ENCODE measurements around the gene DEPDC1B.

Gene DEPDC1B

DNA sequence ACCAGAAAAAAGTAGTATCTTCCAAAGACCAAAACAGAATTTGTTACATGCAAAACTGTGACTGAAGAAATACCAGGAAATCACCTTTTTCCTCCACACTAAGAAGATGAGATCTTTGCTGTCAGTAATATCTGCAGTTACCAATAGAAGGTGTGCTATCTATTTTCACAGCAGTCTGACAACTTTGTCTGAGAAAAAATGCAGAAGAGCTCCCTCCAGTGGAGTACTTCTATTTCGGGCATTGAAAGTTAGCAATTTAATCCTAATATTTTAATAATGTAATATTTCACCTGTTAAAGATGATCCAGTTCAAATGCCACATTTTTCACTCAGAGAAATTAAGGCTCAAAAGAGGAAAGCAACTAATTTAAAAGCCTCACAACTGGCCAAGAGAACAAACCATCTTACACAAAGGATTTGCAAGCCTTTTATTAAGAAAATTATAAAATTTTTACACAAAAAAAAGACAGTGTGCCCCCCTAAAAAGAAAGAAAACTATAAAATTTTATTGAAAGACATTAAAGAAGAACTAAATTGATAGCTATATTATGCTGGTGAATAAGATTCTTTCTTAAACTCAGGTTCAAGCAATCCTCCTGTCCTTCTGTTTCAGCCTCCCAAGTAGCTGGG lies 50.6 kb downstream of the DEPDC1B start:
- H3K4me3 ChIP-seq (ENCODE audit: insufficient read depth, low read depth, low read length), result no peak overlapping the region
- WGBS, 2 experiments, result no CpG with 5 or more reads among the region's 1 CpG
- no peak overlapping the region for H3K27ac ChIP-seq (ENCODE audit: insufficient read depth, low read depth, low read length, poor library complexity, severe bottlenecking)
- no peaks in the 10 kb centered on the region for H3K4me1 ChIP-seq (ENCODE audit: control insufficient read depth, insufficient read depth, low read length)
- no peaks in the 10 kb centered on the region for H3K9me3 ChIP-seq (ENCODE audit: control insufficient read depth, low read length)
- H3K27me3 ChIP-seq (ENCODE audit: control insufficient read depth, insufficient read depth, low read length, poor library complexity, severe bottlenecking), result no peaks in the 10 kb centered on the region
- H3K36me3 ChIP-seq (ENCODE audit: control insufficient read depth, insufficient read depth, low read length), result peaks cover 6% of the 10 kb centered on the region

DNA sequence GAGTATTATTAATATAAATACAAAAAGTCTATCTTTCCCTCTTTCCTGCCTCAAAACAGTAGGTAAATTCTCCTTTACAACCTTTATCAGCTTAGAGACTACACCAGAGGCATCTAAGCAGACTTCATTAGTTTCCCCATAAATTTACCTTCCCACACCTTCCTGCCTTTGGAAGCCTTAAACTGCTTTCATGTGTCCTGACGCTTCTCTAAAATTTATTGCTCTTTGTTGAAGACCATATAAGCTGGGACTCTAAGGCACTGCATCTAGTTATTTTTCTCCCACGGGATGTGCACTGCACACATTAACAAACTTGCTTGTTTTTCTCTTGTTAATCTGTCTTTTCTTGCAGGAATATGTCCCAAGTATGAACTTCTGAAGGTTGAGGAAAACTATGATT lies 51.8 kb downstream of the DEPDC1B start:
- H3K36me3 ChIP-seq (ENCODE audit: control insufficient read depth, insufficient read depth, low read length), result peaks cover 14% of the 10 kb centered on the region
- H3K27me3 ChIP-seq (ENCODE audit: control insufficient read depth, insufficient read depth, low read length, poor library complexity, severe bottlenecking), result no peaks in the 10 kb centered on the region
- no peak overlapping the region for H3K27ac ChIP-seq (ENCODE audit: insufficient read depth, low read depth, low read length, poor library complexity, severe bottlenecking)
- no peak overlapping the region for H3K4me3 ChIP-seq (ENCODE audit: insufficient read depth, low read depth, low read length)
- no peaks in the 10 kb centered on the region for H3K9me3 ChIP-seq (ENCODE audit: control insufficient read depth, low read length)
- no peaks in the 10 kb centered on the region for H3K4me1 ChIP-seq (ENCODE audit: control insufficient read depth, insufficient read depth, low read length)
- WGBS, 2 experiments, result 94 to 97% methylated on average over 2 of the region's 2 CpGs

GRCh38 chr5:60640901-60641300 lies 59.1 kb downstream of the DEPDC1B start:
- no peaks in the 10 kb centered on the region for H3K27me3 ChIP-seq (ENCODE audit: control insufficient read depth, insufficient read depth, low read length, poor library complexity, severe bottlenecking)
- WGBS, 2 experiments, result 92 to 100% methylated on average over 1 of the region's 1 CpG
- H3K36me3 ChIP-seq (ENCODE audit: control insufficient read depth, insufficient read depth, low read length), result peaks cover 33% of the 10 kb centered on the region
- no peaks in the 10 kb centered on the region for H3K9me3 ChIP-seq (ENCODE audit: control insufficient read depth, low read length)
- H3K27ac ChIP-seq (ENCODE audit: insufficient read depth, low read depth, low read length, poor library complexity, severe bottlenecking), result no peak overlapping the region
- no peaks in the 10 kb centered on the region for H3K4me1 ChIP-seq (ENCODE audit: control insufficient read depth, insufficient read depth, low read length)
- H3K4me3 ChIP-seq (ENCODE audit: insufficient read depth, low read depth, low read length), result no peak overlapping the region

GRCh38 chr5:60639544-60639943 lies 60.4 kb downstream of the DEPDC1B start:
- Histone ChIP-seq H3K4me3 (ENCODE audit: insufficient read depth, low read depth, low read length) (no peak overlapping the region), H3K27me3 (ENCODE audit: control insufficient read depth, insufficient read depth, low read length, poor library complexity, severe bottlenecking) (no peaks in the 10 kb centered on the region), H3K9me3 (ENCODE audit: control insufficient read depth, low read length) (no peaks in the 10 kb centered on the region), H3K27ac (ENCODE audit: insufficient read depth, low read depth, low read length, poor library complexity, severe bottlenecking) (no peak overlapping the region), H3K36me3 (ENCODE audit: control insufficient read depth, insufficient read depth, low read length) (peaks cover 33% of the 10 kb centered on the region), H3K4me1 (ENCODE audit: control insufficient read depth, insufficient read depth, low read length) (no peaks in the 10 kb centered on the region)
- 86 to 88% methylated on average over 1 of the region's 1 CpG for WGBS, 2 experiments

- H3K27ac ChIP-seq (ENCODE audit: insufficient read depth, low read depth, low read length, poor library complexity, severe bottlenecking), result no peak overlapping the region
- peaks cover 22% of the 10 kb centered on the region for H3K36me3 ChIP-seq (ENCODE audit: control insufficient read depth, insufficient read depth, low read length)
- no peaks in the 10 kb centered on the region for H3K9me3 ChIP-seq (ENCODE audit: control insufficient read depth, low read length)
- H3K4me3 ChIP-seq (ENCODE audit: insufficient read depth, low read depth, low read length), result no peak overlapping the region
- H3K4me1 ChIP-seq (ENCODE audit: control insufficient read depth, insufficient read depth, low read length), result no peaks in the 10 kb centered on the region
- no peaks in the 10 kb centered on the region for H3K27me3 ChIP-seq (ENCODE audit: control insufficient read depth, insufficient read depth, low read length, poor library complexity, severe bottlenecking)
These were observed 61.7 kb downstream of the DEPDC1B start for GRCh38 chr5:60638300-60638699.

DNA sequence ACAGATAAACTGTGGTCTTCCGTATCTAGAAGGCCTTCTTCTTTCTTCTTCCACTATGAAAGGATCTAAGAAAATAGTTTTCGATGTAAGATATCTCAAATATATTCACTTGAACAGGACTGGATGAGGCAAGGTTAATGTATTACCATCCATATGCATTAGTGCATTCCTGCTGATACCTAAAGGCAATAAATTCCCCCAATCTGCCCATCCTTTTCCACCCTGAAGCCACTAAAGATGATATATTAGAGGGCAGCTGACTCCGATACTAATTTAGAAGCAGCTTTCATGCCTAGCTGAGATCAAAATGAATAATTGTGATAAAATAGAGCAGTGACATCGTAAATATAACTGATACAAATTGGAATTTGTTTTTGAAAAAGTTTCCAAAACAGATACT lies 63.3 kb downstream of the DEPDC1B start:
- Histone ChIP-seq H3K4me1 (ENCODE audit: control insufficient read depth, insufficient read depth, low read length) (no peaks in the 10 kb centered on the region), H3K36me3 (ENCODE audit: control insufficient read depth, insufficient read depth, low read length) (peaks cover 23% of the 10 kb centered on the region), H3K27ac (ENCODE audit: insufficient read depth, low read depth, low read length, poor library complexity, severe bottlenecking) (no peak overlapping the region), H3K4me3 (ENCODE audit: insufficient read depth, low read depth, low read length) (no peak overlapping the region), H3K9me3 (ENCODE audit: control insufficient read depth, low read length) (no peaks in the 10 kb centered on the region), H3K27me3 (ENCODE audit: control insufficient read depth, insufficient read depth, low read length, poor library complexity, severe bottlenecking) (no peaks in the 10 kb centered on the region)
- WGBS, 2 experiments, result 90 to 100% methylated on average over 1 to 3 of the region's 4 CpGs

- WGBS, 2 experiments, result 92 to 94% methylated on average over 1 of the region's 1 CpG
- Histone ChIP-seq H3K4me3 (ENCODE audit: insufficient read depth, low read depth, low read length) (no peak overlapping the region), H3K27me3 (ENCODE audit: control insufficient read depth, insufficient read depth, low read length, poor library complexity, severe bottlenecking) (no peaks in the 10 kb centered on the region), H3K9me3 (ENCODE audit: control insufficient read depth, low read length) (no peaks in the 10 kb centered on the region), H3K4me1 (ENCODE audit: control insufficient read depth, insufficient read depth, low read length) (no peaks in the 10 kb centered on the region), H3K36me3 (ENCODE audit: control insufficient read depth, insufficient read depth, low read length) (peaks cover 25% of the 10 kb centered on the region), H3K27ac (ENCODE audit: insufficient read depth, low read depth, low read length, poor library complexity, severe bottlenecking) (no peak overlapping the region)
These were observed 64.0 kb downstream of the DEPDC1B start for GRCh38 chr5:60636001-60636400.

GRCh38 chr5:60634051-60634450 lies 65.9 kb downstream of the DEPDC1B start:
- H3K4me3 ChIP-seq (ENCODE audit: insufficient read depth, low read depth, low read length), result no peak overlapping the region
- no peaks in the 10 kb centered on the region for H3K27me3 ChIP-seq (ENCODE audit: control insufficient read depth, insufficient read depth, low read length, poor library complexity, severe bottlenecking)
- no peaks in the 10 kb centered on the region for H3K4me1 ChIP-seq (ENCODE audit: control insufficient read depth, insufficient read depth, low read length)
- peaks cover 24% of the 10 kb centered on the region for H3K36me3 ChIP-seq (ENCODE audit: control insufficient read depth, insufficient read depth, low read length)
- WGBS, 2 experiments, result 93 to 98% methylated on average over 6 of the region's 6 CpGs
- no peak overlapping the region for H3K27ac ChIP-seq (ENCODE audit: insufficient read depth, low read depth, low read length, poor library complexity, severe bottlenecking)
- H3K9me3 ChIP-seq (ENCODE audit: control insufficient read depth, low read length), result no peaks in the 10 kb centered on the region

DNA sequence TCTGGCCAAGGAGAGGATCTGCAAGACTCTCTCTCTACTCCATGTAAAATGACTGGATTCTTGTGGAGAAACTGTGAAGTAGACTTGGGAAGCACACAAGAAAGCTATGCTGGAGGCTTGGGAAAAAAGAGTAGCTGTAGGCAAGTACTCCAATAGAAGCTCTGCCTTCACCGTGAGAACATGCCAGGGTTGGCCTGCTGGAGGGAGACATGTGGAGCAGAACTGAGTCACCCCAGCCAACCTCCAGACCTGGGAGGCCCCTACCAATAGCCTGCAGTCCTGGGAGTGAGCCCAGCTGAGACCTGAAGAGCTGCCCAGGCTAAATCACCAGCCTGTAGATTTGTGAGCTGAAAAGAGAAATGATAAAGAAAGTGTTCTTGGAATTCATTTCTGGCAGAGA lies 66.6 kb downstream of the DEPDC1B start:
- Histone ChIP-seq H3K4me3 (ENCODE audit: insufficient read depth, low read depth, low read length) (no peak overlapping the region), H3K36me3 (ENCODE audit: control insufficient read depth, insufficient read depth, low read length) (peaks cover 20% of the 10 kb centered on the region), H3K9me3 (ENCODE audit: control insufficient read depth, low read length) (no peaks in the 10 kb centered on the region), H3K27ac (ENCODE audit: insufficient read depth, low read depth, low read length, poor library complexity, severe bottlenecking) (no peak overlapping the region), H3K4me1 (ENCODE audit: control insufficient read depth, insufficient read depth, low read length) (no peaks in the 10 kb centered on the region), H3K27me3 (ENCODE audit: control insufficient read depth, insufficient read depth, low read length, poor library complexity, severe bottlenecking) (no peaks in the 10 kb centered on the region)
- 94 to 98% methylated on average over 1 of the region's 1 CpG for WGBS, 2 experiments

GRCh38 chr5:60632153-60632552 lies 67.8 kb downstream of the DEPDC1B start:
- 95 to 96% methylated on average over 11 of the region's 11 CpGs for WGBS, 2 experiments
- Histone ChIP-seq H3K4me1 (ENCODE audit: control insufficient read depth, insufficient read depth, low read length) (no peaks in the 10 kb centered on the region), H3K27me3 (ENCODE audit: control insufficient read depth, insufficient read depth, low read length, poor library complexity, severe bottlenecking) (no peaks in the 10 kb centered on the region), H3K27ac (ENCODE audit: insufficient read depth, low read depth, low read length, poor library complexity, severe bottlenecking) (no peak overlapping the region), H3K4me3 (ENCODE audit: insufficient read depth, low read depth, low read length) (no peak overlapping the region), H3K36me3 (ENCODE audit: control insufficient read depth, insufficient read depth, low read length) (peaks cover 12% of the 10 kb centered on the region), H3K9me3 (ENCODE audit: control insufficient read depth, low read length) (no peaks in the 10 kb centered on the region)

DNA sequence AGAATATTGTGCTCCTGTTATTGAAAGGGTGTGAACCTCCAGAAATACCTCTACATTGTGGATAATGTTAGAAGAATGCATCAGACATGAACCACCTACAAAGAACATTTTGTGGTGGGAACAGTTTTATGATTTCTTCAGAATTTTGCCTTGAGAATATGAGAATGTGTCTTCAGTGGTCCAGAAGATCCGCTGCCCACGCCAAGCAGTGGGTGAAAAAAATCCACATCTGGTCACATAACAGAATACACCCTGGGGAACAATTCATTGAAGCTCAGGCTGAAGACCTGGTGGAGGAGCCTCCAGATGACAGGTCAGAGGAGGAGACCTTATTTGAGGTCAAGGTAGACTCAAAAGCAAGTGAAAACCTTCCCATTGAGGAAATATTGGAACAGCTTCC lies 69.1 kb downstream of the DEPDC1B start:
- WGBS, 2 experiments, result 94 to 98% methylated on average over 2 of the region's 2 CpGs

More for the DNA sequence above, 69.1 kb downstream of the DEPDC1B start:
- Histone ChIP-seq H3K4me3 (ENCODE audit: insufficient read depth, low read depth, low read length) (no peak overlapping the region), H3K9me3 (ENCODE audit: control insufficient read depth, low read length) (no peaks in the 10 kb centered on the region), H3K36me3 (ENCODE audit: control insufficient read depth, insufficient read depth, low read length) (peaks cover 12% of the 10 kb centered on the region), H3K4me1 (ENCODE audit: control insufficient read depth, insufficient read depth, low read length) (no peaks in the 10 kb centered on the region), H3K27me3 (ENCODE audit: control insufficient read depth, insufficient read depth, low read length, poor library complexity, severe bottlenecking) (no peaks in the 10 kb centered on the region), H3K27ac (ENCODE audit: insufficient read depth, low read depth, low read length, poor library complexity, severe bottlenecking) (no peak overlapping the region)
